MCF 10A (cell line): ENCODE results near the gene DIDO1. TPM values are rescaled to one million over a fixed set of nuclear protein-coding genes. Genes with fewer than 3 reads are reported as not detected.
A peak's percentile ranks its signal among the peaks of the same experiment; 100 is the strongest.

ENCODE experiments used
- Bru-seq: library from RNA; stranded (reverse); fragments of 400-500 nt; gene quantifications from one replicate; lab custom pipeline; 2021; lab: Mats Ljungman, UMichigan
- BruChase-seq, 2 experiments: library from RNA; stranded (reverse); fragments of 400-500 nt; gene quantifications; one replicate each; lab custom pipeline; 2021; lab: Mats Ljungman, UMichigan
- BruUV-seq: library from RNA; stranded (reverse); fragments of 400-500 nt; replicated peaks from 2 replicates; lab custom pipeline; 2021; lab: Mats Ljungman, UMichigan
- CTCF ChIA-PET: fragments of 300-600 bp; sonication (Branson Sonifier 250); formaldehyde crosslinking; extraction: SDS; loops from one replicate; lab custom pipeline; 2021; ENCODE audit warnings: antibody characterized with exemption, inconsistent platforms; lab: Yijun Ruan, JAX
- POLR2A ChIA-PET: fragments of 300-600, 350-650 bp; sonication (Branson Sonifier 250); formaldehyde crosslinking; extraction: SDS; loops from one replicate; lab custom pipeline; 2020; ENCODE audit warnings: antibody characterized with exemption, inconsistent platforms; lab: Yijun Ruan, JAX
- DNase-seq: peaks from one replicate; pipeline ENCODE4 v3.0.0-alpha.2; 2018; ENCODE audit not compliant: unreplicated experiment
- H3K27ac Mint-ChIP-seq: one replicate; pipeline ENCODE4 v1.8.0; 2022; ENCODE audit warnings: mild to moderate bottlenecking, low read depth, mixed read lengths; ENCODE audit not compliant: unreplicated experiment
- H3K27me3 Mint-ChIP-seq: one replicate; pipeline ENCODE4 v1.8.0; 2022; ENCODE audit warnings: mixed read lengths; ENCODE audit not compliant: insufficient read depth, unreplicated experiment
- H3K36me3 Mint-ChIP-seq: one replicate; pipeline ENCODE4 v1.8.0; 2022; ENCODE audit warnings: mild to moderate bottlenecking, moderate library complexity, mixed read lengths; ENCODE audit not compliant: insufficient read depth, unreplicated experiment
- H3K4me1 Mint-ChIP-seq: one replicate; pipeline ENCODE4 v1.8.0; 2022; ENCODE audit warnings: mixed read lengths; ENCODE audit not compliant: insufficient read depth, unreplicated experiment
- H3K4me3 Mint-ChIP-seq: one replicate; pipeline ENCODE4 v1.8.0; 2022; ENCODE audit warnings: mild to moderate bottlenecking, moderate library complexity, mixed read lengths; ENCODE audit not compliant: unreplicated experiment
- H3K9me3 Mint-ChIP-seq: one replicate; pipeline ENCODE4 v1.8.0; 2022; ENCODE audit warnings: mixed read lengths; ENCODE audit not compliant: unreplicated experiment
- intact Hi-C: fragments of 100-400 bp; cut with micrococcal nuclease; formaldehyde crosslinking; loops from 2 replicates; pipeline ENCODE4 v1.14.1; 2022
- long read RNA-seq: library from polyadenylated mRNA; stranded (forward); transcript quantifications from one replicate; pipeline ENCODE4 v2.0.0, GENCODE V29; 2022
- total RNA-seq: library from RNA; stranded (reverse); gene quantifications from 2 replicates; pipeline ENCODE4 v1.2.3, GENCODE V29; 2022
- TF ChIP-seq, protein P1 (sequence below): fragments of 200-600 bp; IDR thresholded peaks from one replicate; pipeline ENCODE4 v1.8.0; 2022; ENCODE audit warnings: antibody characterized with exemption, mild to moderate bottlenecking; ENCODE audit not compliant: unreplicated experiment

DIDO1 gene
- total RNA-seq (36.8 and 40.7 TPM in 2 replicates), Bru-seq, nascent RNA (percentile 91 among the genes with signal in this experiment), BruChase-seq, experiment 1, labeled RNA remaining after a 6-hour chase (percentile 82 among the genes with signal in this experiment), BruChase-seq, experiment 2, labeled RNA remaining after a 2-hour chase (percentile 91 among the genes with signal in this experiment)
- long read RNA-seq, full-length matches to known transcripts: 18 of 52 reads
- long read RNA-seq, partial matches to known transcripts: 10 of 52 reads
- long read RNA-seq, other reads (novel, unspliced or antisense): 24 of 52 reads

GRCh38 chr20:62926229-62927127 lies at the start of gene DIDO1:
Gene DIDO1, minus strand, starts transcription at chr20:62926505.
- peaks cover 9% of the 10 kb centered on the region for H3K36me3 Mint-ChIP-seq
- H3K27me3 Mint-ChIP-seq: no peaks in the 10 kb centered on the region
- peaks cover 31% of the 10 kb centered on the region for H3K4me1 Mint-ChIP-seq
- ChIA-PET CTCF (interaction anchor here (0.5 to 2.4 kb wide), 13 partner anchors 8 to 612 kb away, joined by 3 to 11 read pairs (median 4); partner anchors contain the start of genes GID8 and PTK6), POLR2A (interaction anchor here (0.7 to 6.2 kb wide), 16 partner anchors 8 to 302 kb away, joined by 3 to 341 read pairs (median 5); partner anchors contain the start of genes GID8 and MRGBP)
- intact Hi-C loops: no loop called here
- TF ChIP-seq, protein P1, sequence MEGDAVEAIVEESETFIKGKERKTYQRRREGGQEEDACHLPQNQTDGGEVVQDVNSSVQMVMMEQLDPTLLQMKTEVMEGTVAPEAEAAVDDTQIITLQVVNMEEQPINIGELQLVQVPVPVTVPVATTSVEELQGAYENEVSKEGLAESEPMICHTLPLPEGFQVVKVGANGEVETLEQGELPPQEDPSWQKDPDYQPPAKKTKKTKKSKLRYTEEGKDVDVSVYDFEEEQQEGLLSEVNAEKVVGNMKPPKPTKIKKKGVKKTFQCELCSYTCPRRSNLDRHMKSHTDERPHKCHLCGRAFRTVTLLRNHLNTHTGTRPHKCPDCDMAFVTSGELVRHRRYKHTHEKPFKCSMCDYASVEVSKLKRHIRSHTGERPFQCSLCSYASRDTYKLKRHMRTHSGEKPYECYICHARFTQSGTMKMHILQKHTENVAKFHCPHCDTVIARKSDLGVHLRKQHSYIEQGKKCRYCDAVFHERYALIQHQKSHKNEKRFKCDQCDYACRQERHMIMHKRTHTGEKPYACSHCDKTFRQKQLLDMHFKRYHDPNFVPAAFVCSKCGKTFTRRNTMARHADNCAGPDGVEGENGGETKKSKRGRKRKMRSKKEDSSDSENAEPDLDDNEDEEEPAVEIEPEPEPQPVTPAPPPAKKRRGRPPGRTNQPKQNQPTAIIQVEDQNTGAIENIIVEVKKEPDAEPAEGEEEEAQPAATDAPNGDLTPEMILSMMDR: peak; percentile 65
- peak within 1 kb of the TSS; percentile 95 for H3K27ac Mint-ChIP-seq
- peak within 1 kb of the TSS; percentile 76 for H3K4me3 Mint-ChIP-seq
- no peaks in the 10 kb centered on the region for H3K9me3 Mint-ChIP-seq
- no TSS peak for BruUV-seq
- peak; percentile 82 for DNase-seq

DNA sequence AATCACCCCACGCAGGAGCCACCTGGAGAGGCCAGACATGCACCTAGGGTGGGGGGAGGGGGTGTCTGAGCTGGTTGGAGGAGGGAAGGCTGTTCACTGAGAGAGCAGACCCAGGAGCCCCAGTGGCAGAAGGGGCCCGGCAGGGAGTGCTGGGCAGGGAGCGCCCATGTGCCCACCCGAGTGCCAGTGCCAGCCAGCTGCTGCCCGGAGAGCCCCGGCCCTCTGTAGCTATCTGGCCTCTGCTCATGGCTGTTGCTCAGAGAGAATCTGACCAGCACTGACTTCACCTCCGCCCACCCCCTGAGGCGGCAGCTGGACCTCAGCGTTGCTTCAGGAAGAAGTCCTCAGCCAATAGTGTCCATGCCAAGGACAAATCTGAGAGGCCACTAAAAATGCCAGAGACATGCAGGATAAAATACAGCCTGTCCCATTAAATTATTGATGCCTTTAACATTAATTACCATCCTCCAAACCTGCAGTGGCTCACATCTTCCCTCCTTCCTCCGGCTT lies 49.0 kb upstream of the DIDO1 start:
- H3K27me3 Mint-ChIP-seq: peaks cover 30% of the 10 kb centered on the region
- ChIA-PET POLR2A (interaction anchor here (0.6 to 1.2 kb wide), 2 partner anchors 34 to 41 kb away, joined by 3 read pairs; no protein-coding TSS in a partner anchor), CTCF (interaction anchor here (1.2 kb wide), 1 partner anchor 34 kb away, joined by 5 read pairs; no protein-coding TSS in a partner anchor)

DNA sequence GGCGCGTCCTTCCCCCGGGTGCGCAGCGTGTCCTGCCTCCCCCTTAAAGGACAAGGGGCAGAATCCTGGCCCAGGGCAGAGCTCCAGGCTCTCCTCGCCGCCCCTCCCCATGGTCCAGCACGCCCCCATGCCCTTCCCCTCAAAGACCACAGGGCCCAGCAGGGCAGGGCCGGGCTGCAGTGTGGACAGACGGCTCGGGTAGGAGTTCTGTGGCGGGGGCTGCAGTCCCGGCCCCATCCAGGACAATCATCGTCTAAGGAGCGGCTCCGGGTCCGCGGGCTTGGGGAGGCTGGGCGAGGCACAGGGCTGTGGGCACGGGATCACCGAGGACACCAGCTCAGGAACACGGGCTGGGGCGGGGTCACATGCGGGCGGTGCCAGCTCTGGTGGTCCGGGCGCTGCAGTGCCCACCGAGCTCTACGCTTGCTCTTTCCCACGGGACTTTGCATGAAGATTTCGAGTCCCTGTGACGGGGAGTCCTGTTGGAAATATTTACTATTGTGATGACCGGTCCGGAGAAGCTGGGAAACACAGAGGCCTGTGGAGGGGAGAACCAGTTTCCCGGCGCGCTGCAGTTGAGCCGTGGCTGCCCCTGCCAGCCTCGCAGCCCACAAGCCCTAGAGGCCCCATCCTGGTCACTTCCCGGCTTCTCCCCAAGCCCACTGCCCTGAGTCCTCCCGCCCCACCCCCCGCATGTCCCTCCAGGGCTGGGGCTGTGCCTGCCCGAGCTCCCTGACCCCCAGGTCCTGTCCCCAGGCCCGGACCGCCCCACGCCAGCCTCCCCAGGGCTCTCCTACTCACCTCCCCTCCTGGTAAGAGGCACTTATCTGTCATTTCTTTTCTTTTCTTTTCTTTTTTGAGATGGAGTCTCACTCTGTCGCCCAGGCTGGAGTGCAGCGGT lies 46.8 kb upstream of the DIDO1 start:
- TF ChIP-seq, protein P1: no peak
- CTCF ChIA-PET: interaction anchor here (0.5 to 1.3 kb wide), 31 partner anchors 7 to 1047 kb away, joined by 3 to 11 read pairs (median 3); partner anchors contain the start of gene BHLHE23
- H3K4me3 Mint-ChIP-seq: no peak overlapping the region
- intact Hi-C loops: loop anchor here (1.0 kb wide), 1 partner anchor 36 kb away; no protein-coding TSS in a partner anchor
- peaks cover 6% of the 10 kb centered on the region for H3K4me1 Mint-ChIP-seq
- no peak overlapping the region for H3K27ac Mint-ChIP-seq
- POLR2A ChIA-PET: interaction anchor here (0.7 to 1.0 kb wide), 4 partner anchors 35 to 446 kb away, joined by 3 to 5 read pairs (median 4); partner anchors contain the start of gene GID8
- no peak for DNase-seq
- H3K9me3 Mint-ChIP-seq: no peaks in the 10 kb centered on the region
- no peaks in the 10 kb centered on the region for H3K36me3 Mint-ChIP-seq
- no TSS peak for BruUV-seq
- peaks cover 8% of the 10 kb centered on the region for H3K27me3 Mint-ChIP-seq

More for the DNA sequence above, 49.0 kb upstream of the DIDO1 start:
- H3K27ac Mint-ChIP-seq: no peak overlapping the region
- peaks cover 6% of the 10 kb centered on the region for H3K4me1 Mint-ChIP-seq
- TF ChIP-seq, protein P1: no peak
- no peak overlapping the region for H3K4me3 Mint-ChIP-seq
- H3K9me3 Mint-ChIP-seq: no peaks in the 10 kb centered on the region
- DNase-seq: no peak
- intact Hi-C loops: no loop called here
- no peaks in the 10 kb centered on the region for H3K36me3 Mint-ChIP-seq
- no TSS peak for BruUV-seq
